Smooth muscle cell of the brain vasculature (primary cell): Measurements from ENCODE around the gene RND2.
A peak's percentile ranks its signal among the peaks of the same experiment; 100 is the strongest.

Source experiments
- DNase-seq: peaks from one replicate; pipeline ENCODE4 v3.0.0-alpha.2; 2012; ENCODE audit warnings: low read depth, low spot score

RND2 gene

GRCh38 chr17:43006639-43007551 is 18.1 kb upstream of the RND2 start, which contains the start of gene IFI35:
IFI35 (plus strand) TSS chr17:43006784; CDS start chr17:43006948, 164 bp downstream.
- peak; percentile 79 for DNase-seq

- DNase-seq: no peak
Measured at GRCh38 chr17:43010667-43011308, 14.2 kb upstream of the RND2 start.

GRCh38 chr17:43011728-43012472 is 13.1 kb upstream of the RND2 start:
- DNase-seq: no peak

- no peak for DNase-seq
Measured at GRCh38 chr17:43013296-43013695, 11.7 kb upstream of the RND2 start.

- no peak for DNase-seq
Measured at GRCh38 chr17:43014020-43014648, 10.9 kb upstream of the RND2 start.

- DNase-seq: no peak
Measured at GRCh38 chr17:43014649-43015542, 10.1 kb upstream of the RND2 start.

- DNase-seq: no peak
Measured at GRCh38 chr17:43015579-43015978, 9.5 kb upstream of the RND2 start.

GRCh38 chr17:43016216-43016615 is 8.8 kb upstream of the RND2 start:
- DNase-seq: no peak

GRCh38 chr17:43018008-43018853 is 6.8 kb upstream of the RND2 start:
- DNase-seq: no peak

- no peak for DNase-seq
Measured at GRCh38 chr17:43018932-43019331, 6.1 kb upstream of the RND2 start.

- no peak for DNase-seq
Measured at GRCh38 chr17:43019418-43019817, 5.6 kb upstream of the RND2 start.

- DNase-seq: no peak
Measured at GRCh38 chr17:43020030-43020621, 4.9 kb upstream of the RND2 start.

- DNase-seq: no peak
Measured at GRCh38 chr17:43020789-43021740, 4.0 kb upstream of the RND2 start.

GRCh38 chr17:43021741-43022512 is 3.1 kb upstream of the RND2 start, which contains the start of gene VAT1:
VAT1 (minus strand) TSS chr17:43022385; CDS start chr17:43022322, 63 bp downstream.
- no peak for DNase-seq

GRCh38 chr17:43025290-43025657 is 243 bp downstream of the RND2 start:
- DNase-seq: no peak

- DNase-seq: no peak
Measured at GRCh38 chr17:43025766-43026537, 921 bp downstream of the RND2 start.

- DNase-seq: no peak
Measured at GRCh38 chr17:43026595-43026994, 1.6 kb downstream of the RND2 start.
